GM18907 (cell line): ENCODE results near the gene ZNF358.

Source experiments
- ATAC-seq: cut with Tn5 transposase; IDR thresholded peaks from one replicate; pipeline ENCODE4 v1.9.1; 2021; ENCODE audit warnings: mild to moderate bottlenecking, moderate library complexity; ENCODE audit not compliant: unreplicated experiment

The ZNF358 gene

DNA sequence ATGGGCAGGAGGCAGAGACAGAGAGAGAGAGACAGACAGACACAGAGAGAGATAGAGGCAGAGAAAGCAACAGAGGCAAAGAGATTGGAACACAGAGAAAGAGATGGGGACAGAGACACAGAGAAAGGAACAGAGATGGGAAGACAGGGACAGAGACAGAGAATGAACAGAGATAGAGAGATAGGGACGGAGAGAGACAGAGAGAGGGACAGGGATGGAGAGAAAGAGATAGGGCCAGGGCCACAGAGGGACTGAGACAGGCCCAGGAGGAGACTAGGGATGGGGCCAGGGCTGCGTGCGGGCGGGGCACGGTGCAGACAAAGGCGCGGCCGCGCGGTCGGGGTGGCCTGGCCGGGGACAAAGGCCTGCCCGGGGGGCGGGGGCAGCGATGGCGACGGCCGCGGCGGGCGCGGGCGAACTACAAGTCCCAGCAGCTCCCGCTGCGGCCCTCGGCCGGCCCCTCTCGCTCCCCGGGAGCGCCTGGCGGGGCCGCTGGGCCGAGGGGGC is at the start of gene ZNF358:
TSS of gene ZNF358 (plus strand) at position 459 of the 507 bp plus-strand sequence. CDS start 3,140 bp downstream, outside the sequence.
- ATAC-seq = no peak

DNA sequence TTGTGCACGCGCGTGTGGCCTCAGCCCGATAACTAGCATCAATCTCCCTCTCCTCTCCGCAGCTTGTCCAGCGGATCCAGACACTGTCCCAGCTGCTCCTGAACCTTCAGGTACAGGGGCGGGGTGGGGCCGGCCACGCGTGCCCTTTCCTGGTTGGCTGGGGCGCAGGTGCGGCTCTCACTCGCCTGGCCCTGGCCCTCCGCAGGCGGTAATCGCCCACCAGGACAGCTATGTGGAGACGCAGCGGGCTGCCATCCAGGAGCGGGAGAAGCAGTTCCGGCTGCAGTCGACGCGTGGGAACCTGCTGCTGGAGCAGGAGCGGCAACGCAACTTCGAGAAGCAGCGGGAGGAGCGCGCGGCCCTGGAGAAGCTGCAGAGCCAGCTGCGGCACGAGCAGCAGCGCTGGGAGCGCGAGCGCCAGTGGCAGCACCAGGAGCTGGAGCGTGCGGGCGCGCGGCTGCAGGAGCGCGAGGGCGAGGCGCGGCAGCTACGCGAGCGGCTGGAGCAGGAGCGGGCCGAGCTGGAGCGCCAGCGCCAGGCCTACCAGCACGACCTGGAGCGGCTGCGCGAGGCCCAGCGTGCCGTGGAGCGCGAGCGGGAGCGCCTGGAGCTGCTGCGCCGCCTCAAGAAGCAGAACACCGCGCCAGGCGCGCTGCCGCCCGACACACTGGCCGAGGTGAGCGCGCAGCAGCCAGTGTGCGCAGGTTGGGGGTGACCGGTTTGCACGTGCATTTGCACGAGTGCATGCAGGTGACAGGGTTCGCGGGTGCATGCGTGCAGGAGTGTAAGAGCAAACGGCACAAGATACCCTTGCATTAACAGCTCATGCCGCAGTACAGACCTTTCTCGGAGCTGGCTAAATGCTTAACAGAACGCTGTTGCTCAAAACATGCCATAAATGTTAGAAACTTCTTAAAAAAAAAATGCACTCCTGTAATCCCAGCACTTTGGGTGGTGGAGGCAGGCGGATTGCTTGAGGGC is 48.6 kb upstream of the ZNF358 start:
- no peak for ATAC-seq

DNA sequence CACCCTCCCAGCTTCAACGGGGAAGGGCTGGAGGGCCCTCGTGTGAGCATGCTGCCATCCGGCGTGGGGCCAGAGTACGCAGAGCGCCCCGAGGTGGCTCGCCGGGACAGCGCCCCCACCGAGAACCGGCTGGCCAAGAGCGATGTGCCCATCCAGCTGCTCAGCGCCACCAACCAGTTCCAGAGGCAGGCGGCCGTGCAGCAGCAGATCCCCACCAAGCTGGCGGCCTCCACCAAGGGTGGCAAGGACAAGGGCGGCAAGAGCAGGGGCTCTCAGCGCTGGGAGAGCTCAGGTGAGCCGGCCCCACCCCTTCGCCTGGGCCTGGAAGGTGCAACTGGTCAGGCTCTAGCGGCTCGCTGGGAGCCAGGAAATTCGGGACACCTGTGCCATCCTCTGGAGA is 47.1 kb upstream of the ZNF358 start:
- no peak for ATAC-seq

DNA sequence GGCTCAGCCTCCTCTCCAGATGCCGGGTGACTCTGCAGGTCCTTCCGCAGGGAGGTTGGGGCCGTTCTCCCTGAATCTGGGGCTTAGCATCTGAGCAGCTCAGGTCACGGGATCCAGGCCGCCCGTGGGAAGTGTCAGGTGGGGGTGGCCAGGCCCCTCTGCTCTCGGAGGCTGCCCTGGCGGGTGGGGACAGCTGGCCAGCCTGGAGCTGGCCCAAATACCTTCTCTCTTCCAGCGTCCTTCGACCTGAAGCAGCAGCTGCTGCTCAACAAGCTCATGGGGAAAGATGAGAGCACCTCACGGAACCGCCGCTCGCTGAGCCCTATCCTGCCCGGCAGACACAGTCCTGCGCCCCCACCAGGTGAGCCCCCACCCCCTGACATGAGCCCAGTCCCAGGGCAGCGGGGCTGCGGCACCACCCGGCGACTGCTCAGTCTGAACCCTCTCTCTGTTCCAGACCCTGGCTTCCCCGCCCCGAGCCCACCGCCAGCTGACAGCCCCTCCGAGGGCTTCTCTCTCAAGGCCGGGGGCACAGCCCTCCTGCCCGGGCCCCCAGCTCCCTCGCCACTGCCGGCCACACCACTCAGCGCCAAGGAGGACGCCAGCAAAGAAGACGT is 46.1 kb upstream of the ZNF358 start:
- no peak for ATAC-seq

DNA sequence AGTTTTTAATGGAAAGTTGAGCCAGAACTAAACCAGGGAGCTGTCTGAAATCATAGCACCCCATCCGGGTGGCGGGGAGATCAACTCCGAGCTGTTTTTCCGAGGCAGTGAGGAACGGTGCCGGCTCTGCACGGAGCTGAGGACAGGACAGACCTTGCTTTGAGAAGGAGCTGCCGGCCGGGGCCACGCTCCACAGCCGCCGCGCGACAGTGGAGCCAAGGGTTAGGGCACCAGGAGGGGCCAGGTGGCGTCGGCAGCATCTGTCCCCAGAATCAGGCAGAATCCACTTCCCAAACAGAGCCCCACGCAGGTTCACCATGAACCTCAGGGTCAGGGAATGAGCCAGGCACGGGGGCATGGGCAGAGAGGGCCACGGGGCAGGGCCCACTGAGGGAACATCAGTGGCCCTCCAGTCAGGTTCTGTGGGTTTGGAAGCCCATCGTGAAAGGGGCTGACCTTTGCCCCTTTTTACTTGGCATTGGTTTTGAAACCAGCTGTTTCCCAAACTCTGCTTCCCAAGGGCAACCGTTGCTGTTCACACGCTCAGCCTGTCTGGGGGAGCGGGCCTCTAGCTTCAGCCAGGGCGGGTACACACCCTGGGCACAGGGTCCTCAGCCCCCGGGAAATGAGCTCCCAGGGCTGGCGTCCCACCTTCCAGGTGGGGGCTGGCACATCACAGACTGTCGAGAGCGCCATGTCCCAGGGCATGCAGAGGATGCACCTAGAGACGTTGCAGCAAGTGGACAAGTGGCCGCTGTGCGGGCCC is 45.2 kb upstream of the ZNF358 start:
- ATAC-seq = no peak

DNA sequence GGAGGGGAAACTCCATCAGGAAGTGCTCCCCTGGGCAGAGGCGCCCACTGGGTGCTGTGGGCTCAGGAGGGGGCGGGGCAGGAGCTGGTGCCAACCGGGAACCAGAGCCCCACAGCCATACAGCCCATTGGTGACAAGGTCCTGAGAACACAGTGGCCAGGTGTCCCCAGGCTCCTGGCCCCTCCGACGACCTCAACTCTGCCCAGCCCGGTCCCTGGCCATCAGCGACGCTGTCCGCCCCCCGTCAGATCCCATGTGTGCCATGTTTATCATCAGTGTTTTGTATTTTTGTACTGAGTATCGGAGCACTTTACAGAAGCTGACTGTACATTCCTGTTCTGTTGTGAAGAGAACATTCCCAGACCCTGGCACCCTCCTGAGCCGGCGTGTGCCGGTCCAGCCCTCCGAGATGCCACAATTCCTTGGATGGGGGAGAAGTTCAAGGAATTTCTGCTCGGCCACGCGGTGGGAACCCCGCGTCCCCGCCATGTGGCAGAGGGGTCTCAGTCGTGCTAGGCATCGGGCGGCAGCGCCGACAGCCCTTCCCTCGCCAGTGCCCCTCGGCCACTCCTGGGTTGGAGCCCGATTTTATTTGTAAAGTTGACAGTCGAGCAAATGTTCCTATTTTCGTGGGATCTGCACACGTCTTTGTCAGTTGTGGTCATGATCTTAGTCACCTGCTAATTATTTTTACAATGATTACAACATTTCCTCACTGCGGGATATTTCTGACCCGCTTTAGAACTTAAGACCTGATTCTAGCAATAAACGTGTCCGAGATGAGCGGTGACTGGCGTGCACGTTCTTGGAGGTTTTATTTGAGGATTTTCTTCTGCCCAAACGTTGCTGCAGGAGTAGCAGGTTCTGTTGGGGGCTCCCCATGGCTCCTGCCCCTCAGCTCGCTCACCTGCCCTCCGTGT is 43.9 kb upstream of the ZNF358 start:
- no peak for ATAC-seq

DNA sequence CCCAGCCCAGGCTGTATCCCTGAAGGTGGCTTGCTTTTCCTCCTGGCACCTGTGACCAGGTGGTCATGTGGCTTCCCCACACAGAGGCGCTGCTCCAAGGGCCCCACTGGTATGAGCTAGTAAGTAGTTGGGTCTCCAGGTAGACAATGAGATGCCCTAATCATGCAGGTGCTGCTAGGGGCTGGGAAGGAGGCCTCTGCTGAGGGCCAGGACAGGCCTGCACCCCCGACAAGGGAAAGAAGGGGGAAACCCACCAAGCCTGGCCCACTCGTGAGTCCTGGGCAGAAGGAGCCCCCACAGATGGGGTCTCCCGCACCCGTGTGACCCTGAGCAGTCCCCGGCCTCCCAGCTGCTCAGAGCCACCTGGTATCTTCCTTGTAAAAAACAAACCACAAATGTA is 40.2 kb upstream of the ZNF358 start:
- ATAC-seq = no peak

DNA sequence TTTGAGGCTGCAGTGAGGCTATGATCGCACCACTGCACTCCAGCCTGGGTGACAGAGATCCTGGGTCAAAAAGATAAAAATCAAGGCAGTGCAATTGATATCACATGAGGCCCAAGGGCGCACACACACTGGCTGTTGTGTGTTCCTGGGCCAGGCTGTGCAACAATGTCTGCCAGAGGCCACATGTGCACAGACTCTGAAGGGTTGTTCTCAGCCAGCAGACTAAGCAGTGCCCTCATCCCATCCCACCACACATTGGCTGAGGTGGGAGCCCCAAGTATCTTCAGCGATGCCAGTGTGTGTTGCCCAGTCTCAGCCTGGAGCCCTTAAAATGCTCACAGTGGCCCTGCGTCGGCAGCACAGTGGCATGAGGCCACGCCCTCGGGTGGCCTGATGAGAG is 39.7 kb upstream of the ZNF358 start:
- no peak for ATAC-seq

DNA sequence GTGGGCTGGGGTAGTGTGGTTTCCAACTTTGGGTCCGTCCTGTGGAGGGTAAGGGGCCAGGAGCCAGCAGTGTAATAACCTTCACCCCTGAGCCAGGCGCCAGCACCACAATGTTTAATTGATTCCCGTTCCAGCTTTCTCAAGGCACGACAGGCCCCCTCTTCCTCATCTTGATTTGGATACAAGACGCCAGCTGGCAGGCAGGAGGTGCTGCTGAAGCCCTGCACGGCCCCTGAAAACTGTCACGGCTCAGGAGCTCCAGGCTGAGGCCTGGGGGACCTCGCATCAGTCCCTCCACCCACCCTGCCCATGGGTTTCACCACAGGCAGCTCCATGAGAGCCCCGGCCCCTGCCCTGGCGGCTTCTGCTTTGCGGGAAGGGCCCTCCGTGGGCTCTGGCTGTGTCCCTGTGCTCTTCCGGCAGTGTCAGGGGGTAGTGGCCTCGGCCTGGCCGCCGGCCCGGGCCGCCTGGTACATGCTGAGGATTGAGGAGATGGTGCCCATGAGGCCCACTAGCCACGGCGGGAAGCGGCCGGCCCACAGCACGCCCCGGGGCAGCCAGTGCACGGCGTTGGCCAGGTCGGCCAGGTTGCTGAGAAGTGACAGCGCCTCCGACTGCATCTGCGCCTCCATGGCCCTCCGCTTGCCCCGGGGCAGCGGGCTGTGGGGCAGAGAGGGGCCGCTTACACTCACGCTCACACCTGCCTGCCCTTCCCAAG is 39.0 kb upstream of the ZNF358 start:
- ATAC-seq = no peak

DNA sequence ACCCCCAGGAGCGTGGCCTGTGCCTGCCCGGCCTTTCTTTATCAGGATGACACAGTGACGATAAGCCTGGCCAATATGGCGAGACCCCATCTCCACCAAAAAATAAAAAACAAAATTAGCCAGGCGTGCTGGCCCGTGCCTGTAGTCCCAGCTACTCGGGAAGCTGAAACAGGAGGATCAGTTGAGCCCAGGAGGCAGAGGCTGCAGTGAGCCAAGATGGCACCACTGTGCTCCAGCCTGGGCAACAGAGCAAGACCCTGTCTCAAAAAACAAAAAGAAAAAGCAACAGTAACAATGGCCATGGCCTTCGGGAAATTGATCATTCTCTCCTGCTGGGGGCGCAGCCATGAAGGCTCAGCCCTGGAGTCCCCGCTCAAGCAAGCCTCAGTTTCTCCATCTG is 38.1 kb upstream of the ZNF358 start:
- ATAC-seq = no peak

DNA sequence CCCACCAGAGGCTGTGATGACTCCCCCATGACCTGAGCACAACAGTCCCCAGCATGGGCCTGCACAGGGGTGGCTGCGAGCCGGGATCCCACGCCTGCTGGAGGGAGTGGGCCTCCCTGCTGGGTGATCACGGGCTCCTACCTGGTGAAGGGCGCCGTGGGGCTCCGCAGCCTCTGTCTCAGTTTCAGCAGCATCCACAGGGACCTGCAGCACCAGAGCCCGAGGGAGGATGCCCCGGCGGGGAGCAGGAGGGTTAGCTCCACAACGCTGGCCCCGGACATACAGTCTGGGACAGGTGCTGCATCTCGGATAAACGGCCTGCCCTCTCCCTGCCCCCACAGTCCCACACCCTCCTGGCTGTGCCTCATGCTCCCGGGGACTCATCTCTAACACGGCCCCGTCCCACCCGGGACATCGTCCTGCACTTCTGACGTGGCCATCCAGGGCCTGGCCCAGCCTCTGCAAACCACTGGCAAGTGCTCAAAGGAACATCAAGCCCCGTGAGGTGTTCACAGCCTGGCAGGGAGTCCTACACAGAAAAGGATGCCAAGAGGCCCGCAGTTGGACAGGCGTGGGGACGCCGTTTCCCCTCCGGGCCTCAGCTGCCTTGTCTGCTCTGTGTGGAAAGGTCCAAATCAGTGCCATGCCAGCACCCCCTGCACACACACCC is 37.6 kb upstream of the ZNF358 start:
- ATAC-seq = no peak

DNA sequence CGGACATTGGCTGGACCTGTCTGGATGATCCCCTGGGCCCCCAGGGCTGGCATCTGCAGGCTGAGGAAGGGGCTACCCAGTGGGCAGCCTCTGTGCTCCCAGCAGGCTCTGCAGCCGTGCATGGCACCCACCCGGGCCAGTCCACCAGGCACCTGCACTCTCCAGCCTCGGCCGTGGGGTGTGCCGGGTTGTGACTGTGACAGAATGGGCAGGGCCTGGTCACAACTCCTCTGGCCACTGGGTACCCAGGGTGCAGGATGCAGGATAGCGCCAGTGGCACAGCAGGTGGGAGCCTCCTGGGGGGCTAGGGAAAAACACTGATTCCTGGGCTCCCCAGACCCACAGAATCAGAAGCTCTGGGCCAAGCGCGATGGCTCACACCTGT is 37.1 kb upstream of the ZNF358 start:
- ATAC-seq = no peak

DNA sequence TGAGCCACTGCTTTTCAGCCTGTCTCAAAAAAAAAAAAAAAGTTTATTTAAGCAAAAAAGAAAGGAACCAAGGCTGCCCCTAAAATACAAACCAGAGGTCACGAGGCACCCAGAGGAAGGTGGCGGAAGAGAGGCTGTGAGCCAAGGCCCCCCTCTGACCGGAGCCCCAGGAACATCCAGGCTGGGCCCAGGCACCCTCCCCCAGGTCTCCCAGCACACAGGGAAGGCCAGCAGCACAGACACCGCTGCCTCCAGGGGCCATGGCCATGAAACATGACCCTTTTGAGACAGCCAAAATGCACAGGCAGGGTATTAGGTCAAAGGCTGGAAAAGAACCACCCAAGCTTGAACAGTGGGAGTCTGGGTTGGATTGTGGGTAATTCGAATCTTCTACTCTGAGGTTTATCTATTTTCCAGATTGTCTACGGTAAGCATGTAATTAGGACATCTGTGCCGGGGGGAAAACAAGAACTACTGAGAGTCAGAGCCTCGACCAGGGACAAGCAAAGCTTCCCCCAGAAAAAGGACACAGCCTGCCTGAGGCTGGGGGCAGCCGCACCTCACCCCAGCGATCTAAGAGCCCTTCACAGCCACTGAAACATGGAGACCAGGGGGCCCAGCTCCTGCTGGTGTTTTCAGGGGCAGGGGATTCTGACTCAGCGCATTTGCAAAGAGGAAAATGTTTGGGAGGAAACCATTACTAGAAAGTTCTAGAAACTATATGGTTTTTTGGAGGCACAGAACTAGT is 35.5 kb upstream of the ZNF358 start:
- ATAC-seq = no peak

DNA sequence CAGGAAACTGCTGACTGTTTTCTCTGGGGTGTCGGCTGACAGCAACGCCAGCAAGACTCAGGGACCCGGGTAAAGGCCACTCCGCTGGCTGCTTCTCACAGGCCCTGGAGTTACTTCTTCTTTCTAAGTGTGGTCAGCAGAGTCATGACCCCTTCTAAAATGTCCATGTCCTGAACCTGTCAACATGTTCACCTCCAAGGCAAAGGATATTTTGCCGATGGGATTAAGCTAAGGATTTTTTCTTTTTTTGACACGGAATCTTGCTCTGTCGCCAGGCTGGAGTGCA is 35.0 kb upstream of the ZNF358 start:
- no peak for ATAC-seq

DNA sequence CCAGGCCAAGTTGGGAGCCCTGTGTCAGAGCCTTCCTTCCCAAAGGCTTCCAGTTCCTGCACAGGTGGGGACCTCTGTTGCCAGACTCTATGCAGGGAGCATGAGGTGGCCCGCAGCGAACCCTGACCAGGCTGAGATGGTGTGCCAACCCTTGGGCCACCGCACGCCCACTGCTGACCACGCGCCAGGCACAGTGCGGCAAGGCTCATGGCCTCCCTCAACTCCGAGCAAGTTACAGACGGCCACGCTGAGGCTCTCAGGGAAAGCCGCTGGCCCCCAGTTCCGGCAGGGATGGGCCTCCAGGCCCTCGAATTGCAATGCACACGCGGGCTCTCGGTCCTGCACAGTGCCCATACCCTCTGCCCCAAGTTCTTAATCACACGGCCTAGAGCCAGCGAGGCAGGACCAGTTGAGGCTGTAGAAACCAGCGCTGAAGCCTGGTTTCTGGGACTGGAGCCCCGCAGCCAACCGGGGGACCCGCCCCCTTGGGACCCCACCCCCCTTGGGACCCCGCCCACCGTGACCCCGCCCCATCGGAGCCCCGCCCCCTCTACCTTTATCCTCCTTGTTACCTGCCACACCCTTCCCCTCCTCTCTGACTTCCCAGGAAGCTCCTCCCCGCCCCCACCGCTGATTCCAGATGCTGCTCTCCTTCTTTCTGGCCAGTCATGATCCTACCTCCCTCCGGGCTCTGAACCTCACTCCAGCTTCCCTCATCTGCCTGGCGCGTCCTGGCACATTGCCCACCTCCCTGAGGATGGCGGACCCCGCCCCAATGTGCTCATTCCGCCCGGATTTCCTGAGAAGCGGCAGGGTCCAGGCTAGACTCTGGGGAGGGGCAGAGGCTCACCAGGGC is 33.1 kb upstream of the ZNF358 start:
- ATAC-seq = no peak

DNA sequence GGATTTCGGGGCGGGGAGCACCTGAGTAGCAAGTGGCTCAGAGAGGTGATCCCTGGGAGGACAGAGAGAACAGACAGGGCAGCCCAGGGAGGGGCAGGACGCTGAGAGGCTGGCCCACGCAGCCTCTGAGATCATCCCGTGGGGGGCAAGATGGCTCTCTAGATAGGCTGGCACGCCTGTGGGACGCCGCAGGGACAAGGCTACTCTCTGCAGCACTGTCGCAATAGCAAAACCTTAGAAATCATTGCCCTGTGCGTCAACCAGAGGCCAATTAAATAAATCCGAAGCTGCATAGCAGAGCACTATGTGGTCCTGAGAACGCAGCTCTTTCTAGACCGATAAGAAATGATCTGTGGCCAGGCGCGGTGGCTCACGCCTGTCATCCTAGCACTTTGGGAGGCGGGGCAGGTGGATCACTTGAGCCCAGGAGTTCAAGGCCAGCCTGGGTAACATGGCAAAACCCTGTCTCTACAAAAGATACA is 32.1 kb upstream of the ZNF358 start:
- no peak for ATAC-seq

DNA sequence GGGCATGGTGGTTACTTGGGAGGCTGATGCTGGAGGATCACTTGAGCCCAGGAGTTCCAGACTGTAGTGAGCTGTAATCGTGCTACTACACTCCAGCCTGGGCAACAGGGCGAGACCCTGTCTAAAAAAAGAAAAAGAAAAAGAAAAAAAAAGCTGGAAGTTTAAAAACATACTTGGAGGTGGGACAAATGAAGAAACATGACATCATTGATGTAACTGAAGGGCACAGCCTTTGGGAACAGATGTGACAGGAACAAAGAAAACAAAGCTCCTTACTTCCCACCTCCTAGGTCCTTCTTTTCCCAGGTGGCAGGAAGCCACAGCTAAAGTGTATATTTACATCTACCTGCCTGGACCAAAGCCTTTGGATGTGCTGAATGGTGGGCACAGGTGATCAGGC is 29.0 kb upstream of the ZNF358 start:
- ATAC-seq = no peak
